Nucleus accumbens (tissue), 56 donors: Measurements from ENCODE around the gene TMEM250.
"Not testable (repeated sequence)": the region's sequence is repeated elsewhere in the genome, so short reads cannot be mapped to it uniquely, and the experiment has no call there.

Source experiments
- DNase-seq, 56 donors: peaks; one replicate each; lab custom pipeline; 2025; lab: John Stamatoyannopoulos, UW

Gene TMEM250, protein sequence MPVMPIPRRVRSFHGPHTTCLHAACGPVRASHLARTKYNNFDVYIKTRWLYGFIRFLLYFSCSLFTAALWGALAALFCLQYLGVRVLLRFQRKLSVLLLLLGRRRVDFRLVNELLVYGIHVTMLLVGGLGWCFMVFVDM

DNA sequence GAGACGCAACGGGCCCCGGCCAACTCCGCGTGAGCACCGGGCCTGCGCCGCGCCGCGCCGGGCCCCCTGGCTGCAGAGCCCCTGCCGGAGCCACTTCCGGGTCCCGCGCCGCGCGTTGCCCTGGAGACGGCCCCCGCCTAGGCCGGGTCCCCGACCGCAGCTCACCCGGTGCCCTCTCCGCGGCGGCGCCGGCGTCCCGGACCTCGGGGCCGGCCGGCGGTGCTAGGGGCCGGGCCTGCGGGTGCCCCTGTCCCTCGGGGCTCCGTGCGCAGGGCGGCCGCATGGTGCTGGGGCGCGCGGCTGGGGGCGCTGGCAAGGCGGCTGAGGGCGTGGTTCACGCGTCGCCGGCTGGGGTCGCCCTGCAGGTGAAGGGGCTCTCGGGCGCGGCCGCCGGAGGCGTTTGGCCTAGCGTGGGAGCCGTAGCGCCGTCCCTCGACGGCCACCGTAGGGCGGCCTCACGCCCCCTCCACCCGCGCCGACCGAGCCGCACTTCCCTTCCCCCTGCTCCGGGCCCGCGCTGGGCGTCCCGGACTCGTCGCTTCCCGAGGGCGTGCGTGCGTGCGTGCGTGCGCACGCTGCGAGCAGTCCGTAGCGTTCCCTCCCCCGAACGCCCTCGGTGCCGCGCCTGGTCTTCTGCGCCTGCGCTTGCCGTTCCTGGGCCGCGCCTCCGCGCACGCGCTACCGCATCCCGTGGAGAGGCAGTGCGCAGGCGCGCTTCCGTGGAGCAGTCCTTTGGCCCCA is at the start of gene TMEM250:
TMEM250 (minus strand) TSS at position 556 of the 741 bp plus-strand sequence. CDS start 1,975 bp downstream, outside the sequence.
- peak in 55 of 56 donors; percentile 58 to 95 (median 89) for DNase-seq

DNA sequence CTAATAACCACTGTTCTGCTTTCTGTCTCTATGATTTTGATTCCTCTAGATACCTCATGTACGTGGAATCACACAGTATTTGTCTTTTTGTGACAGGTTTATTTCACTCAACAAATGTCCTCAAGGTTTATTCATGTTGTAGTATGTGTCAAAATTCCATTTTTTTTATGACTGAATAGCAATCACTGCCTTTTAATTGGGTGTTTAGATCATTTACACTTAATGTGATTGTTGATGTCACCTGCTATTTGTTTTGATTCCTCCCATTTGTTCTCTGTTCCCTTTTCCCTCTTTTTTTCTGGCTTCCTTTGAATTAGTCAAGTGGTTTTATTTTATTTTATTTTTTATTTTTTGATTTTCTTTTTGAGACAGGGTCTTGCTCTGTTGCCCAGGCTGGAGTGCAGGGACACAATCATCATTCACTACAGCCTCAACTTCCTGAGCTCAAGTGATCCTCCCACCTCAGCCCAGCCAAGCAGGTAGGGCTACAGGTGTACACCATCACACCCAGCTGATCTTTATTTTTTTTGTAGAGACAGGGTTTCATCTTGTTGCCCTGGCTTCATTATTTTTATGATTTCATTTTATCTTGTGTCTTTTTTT is 44.7 kb upstream of the TMEM250 start:
- DNase-seq = no peak

DNA sequence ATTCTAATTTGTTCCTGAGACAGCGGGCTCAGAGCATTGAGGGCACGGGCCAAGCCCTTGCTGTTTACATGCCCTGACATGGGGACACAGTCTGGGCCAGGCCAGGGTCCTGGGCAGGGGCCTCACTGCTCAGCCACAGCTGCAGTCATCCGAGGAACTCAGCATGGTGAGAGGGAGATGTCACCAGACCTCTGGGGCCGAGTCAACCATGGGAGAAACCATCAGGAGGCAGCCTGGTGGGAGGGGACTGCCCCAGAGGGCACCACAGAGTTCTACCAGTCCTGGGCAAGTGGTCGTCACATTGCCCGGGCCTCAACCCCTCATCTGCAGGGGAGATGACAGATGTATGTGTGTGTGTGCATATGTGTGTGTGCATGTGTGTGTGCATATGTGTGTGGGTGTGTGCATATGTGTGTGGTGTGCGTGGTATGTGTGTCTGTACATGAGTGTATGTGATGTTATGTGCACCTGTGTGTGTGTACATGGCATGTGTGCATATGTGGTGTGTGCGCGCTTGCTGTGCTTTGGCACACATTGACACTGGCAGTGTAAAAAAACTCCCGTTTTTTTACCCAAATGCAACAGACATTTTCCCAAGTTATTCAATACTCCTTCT is 42.4 kb upstream of the TMEM250 start:
- DNase-seq = no peak

DNA sequence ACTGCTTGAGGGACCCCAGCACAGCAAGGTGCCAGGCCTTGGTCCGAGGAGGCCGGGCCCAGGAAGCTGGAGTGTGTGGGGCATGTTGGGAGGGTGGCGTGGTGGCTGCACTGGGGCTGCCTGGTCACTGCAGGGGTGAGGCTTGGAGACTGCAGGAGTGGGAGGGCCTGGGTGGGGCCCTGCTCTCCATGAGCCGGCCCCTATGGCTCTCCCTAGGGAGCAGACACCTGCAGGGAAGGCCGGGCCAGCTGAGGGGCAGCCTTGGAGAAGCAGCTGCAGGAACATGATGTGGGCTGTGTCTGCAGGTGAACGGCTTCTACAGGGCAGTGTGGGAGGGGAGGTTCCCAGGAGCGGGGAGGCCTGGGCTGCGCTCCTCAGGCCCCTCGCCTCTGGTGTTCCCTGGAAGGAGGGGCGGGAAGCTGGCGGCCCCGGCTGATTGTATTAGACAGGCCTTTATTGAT is 41.7 kb upstream of the TMEM250 start:
- DNase-seq = no peak

DNA sequence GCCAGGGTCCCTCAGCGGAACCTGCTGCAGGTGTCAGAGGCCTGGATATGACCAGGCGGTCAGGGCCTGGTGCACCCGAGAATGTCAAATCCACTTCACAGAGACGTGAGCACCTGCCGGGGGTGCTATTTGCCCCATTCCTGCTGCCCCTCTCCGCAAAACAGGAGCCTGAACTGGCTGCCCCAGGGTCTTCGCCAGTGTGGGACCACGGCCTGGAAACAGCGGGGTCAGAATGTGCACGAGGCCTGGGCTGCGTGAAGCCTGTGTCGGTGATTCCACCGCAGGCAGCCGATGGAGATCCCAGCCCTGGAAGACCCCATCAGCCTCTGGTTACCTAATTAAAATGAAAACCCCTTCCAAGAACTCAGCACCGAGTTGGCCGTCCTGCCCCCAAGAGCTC is 41.2 kb upstream of the TMEM250 start:
- no peak for DNase-seq

DNA sequence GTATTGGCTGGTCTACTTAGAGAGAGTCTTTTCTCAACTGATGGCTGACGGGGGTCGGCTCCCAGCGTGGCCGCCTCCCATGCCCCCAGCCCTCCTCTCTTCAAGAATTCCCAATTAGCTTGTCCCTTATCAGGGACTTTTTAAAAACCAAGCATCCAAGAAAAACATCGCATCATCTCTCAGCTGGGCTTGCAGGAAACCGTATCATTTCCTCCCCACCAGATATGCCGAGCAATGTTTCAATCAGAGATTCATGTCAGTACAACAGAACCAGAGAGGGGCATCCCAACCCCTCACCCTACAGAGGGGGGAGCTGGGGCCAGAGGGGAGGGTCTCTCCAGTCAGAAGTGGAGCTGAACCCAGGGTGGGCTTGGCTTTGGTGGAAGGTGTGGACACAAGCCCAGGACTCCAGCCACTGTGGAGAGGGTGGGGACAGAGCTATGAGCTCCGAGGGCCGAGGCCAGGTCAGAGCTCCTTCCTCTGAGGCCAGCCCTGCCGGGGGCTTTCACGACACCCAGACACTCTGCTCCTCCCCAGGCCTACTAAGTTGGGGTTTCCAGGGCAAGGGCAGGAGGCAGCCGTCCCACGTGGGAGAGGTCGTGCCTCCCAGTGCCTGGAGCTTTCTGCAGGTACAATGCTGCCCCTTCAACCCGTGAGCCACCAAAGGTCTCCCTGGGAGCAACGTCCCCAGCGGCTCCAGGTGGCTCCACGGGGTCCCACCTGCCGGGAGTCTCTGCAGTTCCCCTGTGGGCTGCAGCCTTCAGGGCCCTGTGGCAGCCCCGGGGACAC is 39.0 kb upstream of the TMEM250 start:
- DNase-seq = no peak

DNA sequence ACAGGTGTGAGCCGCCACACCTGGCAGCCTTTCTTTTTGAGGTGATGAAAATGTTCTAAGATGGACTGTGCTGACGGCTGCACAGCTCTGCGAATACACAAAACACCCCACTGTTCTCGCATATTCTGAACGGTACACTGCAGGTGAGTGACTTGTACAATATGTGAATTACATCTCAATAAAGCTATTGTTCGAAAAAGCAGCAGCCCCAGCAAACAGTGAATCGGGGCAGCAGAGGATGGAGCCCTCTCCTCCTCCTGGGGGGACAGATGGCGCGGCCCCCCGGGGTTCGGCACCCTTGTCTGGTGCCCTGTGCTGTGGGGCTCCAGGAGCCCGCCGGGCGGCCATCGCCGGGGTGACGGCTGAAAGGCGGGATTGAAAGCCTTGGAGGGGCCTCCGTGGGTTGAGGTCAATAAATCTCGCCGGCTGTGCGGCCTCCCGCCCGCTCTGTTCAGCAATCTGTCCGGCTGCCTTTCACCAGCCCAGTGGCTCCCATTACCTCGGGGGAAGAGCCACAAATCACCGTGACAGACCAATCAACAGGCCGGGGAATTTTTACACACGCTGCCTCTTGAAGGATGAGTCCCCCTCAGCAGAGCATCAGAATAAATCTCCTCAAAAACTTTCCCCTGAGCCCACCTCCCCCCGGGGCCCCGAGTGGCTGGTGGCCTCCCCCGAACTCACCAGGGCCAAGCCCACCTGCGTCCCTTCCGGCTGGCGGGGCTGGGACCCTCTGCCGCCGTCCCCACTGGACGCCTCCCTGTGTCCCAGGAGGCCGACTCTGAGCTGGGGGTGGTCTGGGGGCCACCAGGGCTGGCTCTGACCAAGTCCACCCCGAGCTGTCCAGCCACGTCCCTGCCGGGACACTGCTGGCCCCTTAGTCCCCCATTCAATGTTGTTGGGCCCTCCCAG is 37.8 kb upstream of the TMEM250 start:
- no peak for DNase-seq

DNA sequence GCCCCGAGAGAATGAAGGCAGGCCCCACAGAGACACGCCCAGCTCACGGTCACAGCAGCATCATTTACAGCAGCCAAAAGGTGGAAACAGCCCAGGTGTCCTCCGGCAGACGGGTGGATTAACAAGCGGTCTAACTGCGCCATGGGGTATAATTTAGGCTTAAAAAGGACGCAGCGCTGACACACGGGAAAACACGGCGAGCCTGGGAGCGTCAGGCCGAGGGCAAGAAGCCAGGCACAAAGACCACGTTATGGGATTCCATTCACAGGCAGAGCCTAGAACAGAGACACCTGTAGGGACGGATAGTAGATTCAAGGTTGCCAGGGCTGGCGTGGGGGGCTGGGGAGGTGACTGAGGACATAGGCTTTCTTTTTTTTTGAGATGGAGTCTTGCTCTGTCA is 36.9 kb upstream of the TMEM250 start:
- DNase-seq = no peak

DNA sequence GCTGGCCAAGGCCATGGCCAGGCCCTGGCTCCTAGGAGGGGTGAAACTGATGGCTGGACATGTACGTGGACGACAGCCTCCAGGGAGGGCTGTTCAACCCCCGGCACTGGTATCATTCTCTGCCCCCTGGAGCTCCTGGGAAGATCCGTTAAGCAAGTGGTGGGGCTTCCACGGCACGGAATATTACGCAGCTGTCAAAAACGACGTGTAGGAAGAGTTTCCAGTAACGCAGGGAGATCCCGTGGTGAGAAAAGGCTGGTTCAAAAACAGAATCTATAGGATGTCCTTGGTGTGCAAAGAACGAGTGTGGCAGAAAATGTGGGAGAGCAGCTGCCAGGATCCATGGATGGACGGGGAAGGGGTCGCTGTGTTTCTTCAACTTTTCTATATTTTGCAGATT is 36.3 kb upstream of the TMEM250 start:
- DNase-seq = no peak

DNA sequence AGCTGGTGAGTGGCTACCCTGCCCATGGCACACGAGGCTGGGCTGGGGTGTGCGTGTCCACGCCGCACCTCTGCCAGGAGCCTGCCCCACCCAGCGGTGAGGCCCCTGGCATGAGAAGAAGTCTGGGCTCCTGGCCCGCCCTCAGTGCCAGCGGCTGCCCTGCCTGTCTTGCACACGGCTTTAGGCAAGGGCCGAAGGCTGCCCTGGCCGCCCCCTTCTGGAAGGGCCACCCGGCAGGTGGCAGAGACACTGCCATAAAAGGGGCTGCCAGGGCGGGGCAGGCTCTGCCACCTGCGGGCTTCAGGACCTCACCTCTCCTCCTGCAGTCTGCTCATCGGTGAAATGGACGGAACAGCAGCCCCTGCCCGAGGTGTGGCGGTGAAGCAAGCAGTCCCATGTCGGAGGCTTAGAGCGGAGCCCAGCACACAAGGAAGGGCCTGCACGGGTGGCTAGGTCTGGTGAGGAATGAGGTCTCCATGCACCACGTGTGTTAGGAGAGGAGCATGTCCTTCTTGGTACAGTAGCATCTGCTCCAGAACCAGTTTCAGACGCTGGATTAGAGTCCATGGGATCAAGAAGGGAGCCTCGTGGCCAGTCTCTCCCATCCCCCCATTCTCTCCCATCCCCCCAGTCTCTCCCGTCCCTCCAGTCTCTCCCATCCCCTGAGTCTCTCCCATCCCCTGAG is 34.8 kb upstream of the TMEM250 start:
- no peak for DNase-seq

DNA sequence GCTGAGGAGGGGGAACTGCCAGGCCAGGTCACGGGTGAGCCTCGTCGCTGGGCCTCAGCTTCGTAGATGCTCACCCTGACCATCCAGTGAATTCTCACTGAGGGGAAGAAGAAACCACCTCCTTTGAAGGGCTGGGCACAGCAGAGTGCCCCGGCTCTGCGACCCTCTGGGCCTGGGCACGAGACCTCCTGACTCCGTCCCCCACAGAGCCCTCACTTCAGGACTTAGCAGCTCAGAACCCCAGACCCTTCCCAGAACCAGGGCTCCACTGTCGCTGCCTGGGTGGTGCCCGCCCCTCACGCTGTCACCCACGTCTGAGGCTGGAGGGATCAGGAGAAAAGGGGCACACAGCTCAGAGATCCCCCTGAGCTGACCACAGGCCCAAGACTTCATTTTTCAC is 34.3 kb upstream of the TMEM250 start:
- no peak for DNase-seq

DNA sequence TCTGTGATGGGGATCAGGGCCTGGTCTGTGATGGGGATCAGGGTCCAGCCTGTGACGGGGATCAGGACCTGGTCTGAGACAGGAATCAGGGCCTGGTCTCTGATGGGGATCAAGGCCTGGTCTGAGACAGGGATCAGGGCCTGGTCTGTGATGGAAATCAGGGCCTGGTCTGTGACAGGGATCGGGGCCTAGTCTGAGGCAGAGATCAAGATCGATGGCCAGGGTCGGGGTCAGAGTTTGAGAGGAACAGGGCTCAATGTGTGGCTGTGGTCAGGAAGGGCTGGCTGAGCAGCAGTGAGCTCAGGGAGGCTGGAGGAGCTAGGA is 33.8 kb upstream of the TMEM250 start:
- DNase-seq = no peak

DNA sequence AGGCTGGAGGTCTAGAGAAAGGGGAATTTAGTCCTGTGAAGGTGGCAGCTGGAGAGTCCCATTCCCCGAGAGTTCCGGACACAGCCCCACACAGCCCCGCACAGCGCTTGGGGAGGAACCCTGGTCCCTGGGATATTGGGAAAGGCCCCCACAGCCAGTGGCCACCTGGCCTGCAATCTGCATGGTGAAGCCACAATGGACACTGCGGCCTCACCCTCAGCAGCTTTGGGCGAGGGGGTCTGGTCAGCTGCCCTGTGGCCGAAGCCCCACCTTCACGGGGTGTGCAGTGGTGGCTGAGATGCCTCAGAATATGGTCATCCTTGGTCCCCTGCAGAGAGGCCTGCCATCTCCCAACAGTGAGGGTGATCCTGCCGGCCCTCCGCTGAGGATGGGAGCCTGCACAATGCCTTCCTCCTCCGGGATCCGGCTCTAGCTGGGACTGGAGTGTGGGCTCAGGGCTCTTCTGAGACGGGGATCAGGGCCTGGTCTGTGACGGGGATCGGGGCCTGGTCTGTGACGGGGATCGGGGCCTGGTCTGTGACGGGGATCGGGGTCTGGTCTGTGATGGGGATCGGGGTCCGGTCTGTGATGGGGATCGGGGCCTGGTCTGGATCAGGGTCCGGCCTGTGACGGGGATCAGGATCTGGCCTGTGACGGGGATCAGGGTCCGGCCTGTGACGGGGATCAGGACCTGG is 33.3 kb upstream of the TMEM250 start:
- no peak for DNase-seq

DNA sequence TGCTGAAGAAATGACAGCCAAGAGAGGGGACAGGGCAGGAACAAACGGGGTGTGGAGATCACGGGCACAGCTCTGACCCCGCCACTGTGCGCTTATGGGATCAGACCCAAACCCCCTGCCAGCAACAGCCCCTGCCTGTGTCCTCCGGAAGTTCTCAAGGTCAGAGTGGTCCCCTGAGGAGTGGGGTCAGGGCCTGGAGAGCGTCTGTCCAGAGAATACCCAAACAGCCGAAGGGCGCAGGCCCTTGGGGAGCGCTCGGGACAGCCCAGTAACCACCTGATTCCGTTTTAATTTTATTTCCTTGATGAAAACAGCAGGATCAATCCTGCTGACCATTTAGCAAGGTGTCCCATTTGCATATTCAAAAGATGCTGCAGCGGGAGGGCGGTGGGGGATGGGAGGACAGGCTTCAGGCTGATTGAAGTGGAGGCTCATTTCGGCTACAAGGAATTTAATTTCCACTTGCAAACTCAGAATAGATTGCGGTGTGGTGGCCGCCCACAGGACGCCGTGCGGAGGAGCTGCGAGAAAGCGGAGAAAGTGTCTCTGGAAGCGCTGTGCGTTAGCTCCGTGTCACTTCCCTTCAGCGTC is 32.6 kb upstream of the TMEM250 start:
- DNase-seq = no peak

DNA sequence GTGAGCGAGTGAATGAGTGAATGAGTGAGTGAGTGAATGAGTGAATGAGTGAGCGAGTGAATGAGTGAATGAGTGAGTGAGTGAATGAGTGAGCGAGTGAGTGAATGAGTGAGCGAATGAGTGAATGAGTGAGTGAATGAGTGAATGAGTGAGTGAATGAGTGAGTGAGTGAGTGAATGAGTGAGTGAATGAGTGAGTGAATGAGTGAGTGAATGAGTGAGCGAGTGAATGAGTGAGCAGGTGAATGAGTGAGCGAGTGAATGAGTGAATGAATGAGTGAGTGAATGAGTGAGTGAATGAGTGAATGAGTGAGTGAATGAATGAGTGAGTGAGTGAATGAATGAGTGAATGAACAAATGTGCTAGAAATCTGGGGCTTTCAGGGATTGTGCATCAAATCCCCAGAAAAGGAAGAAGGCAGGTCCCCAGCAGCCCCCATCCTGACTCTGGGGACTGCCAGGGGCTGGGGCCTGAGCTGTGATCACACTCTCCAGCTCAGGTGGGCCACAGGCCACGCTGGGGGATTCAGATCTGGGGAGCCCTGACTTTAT is 32.1 kb upstream of the TMEM250 start:
- DNase-seq = not testable (repeated sequence)

DNA sequence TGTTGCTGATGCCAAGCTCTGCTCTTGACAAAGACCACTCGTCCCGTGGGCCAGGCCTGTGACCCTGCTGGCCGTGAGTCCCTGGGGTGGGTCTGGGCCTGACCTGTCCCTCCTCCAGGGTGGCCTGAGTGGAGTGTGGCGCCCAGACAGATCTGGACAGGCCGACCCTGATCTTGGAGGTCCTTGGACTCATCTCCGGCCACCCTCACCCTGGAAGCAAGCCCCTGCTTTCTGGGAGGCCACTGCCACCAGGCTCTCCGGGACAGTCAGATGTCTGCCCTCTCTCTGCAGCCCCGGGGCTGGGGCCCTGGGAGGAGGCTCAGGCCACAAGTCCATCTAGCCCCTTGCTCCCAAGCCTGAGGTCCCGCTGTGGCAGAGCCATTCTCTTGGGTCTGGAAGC is 31.2 kb upstream of the TMEM250 start:
- no peak for DNase-seq

DNA sequence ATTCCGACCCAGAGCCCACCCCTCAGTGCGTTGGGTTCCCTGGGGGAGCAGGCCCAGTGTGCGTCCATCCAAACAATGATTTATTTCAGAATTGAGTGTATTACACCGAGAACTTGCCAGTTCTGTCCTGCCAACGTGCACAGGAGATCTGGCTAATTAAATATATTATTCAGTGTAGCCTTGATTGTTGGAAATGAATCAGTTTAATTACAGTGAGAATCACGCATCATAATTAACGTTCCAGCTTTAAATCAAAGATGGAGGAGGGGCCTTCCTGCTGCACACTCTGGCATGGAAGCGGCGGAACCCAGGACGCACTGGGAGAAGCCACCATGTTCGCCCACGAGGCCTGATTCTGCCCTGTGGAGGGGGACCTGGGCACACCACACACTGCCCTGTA is 30.7 kb upstream of the TMEM250 start:
- DNase-seq = no peak

DNA sequence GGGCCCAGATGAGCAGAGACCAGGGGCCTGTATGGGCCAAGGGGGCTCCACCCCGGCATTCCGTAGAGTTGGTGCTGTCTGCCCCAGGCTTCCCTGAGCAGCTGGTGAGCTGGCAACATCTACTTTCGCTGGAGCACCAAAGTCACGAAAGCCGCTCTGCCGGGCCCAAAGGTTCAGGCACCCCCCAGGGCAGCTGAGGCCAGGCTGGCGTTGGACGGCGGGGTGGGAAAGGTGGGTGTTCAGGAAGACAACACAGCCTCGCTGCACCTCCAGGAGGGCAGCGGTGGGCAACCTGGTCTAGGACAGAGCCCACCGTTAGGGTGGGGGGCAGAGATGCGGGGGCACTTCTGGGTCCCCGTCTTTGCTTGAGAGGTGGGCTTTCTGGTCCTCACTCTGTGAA is 30.1 kb upstream of the TMEM250 start:
- DNase-seq = no peak
